Astrocyte of the hippocampus (primary cell): ENCODE measurements around the gene SESN3.

Source experiments
- DNase-seq: peaks from one replicate; pipeline ENCODE4 v3.0.0; 2011; ENCODE audit warnings: low read depth, low spot score

Gene SESN3

DNA sequence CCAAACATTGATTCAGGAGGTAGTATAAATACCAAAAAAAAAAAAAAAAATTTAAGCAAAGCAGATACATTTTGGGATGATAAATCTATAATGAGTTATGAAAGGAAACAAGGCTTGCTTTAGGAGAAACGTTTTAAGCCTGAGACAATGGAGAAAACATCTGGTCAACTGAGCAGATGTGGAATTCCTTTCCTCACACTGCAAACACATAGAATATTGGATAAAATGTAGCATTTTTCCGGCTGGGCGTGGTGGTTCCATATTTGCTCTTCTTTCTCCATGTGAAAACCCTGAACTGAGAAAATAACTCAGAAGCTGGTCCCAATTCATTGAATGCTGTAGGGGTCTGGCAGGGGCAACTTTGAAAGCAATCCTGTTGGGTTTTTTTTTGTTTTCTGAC lies 107.4 kb downstream of the SESN3 start:
- no peak for DNase-seq

DNA sequence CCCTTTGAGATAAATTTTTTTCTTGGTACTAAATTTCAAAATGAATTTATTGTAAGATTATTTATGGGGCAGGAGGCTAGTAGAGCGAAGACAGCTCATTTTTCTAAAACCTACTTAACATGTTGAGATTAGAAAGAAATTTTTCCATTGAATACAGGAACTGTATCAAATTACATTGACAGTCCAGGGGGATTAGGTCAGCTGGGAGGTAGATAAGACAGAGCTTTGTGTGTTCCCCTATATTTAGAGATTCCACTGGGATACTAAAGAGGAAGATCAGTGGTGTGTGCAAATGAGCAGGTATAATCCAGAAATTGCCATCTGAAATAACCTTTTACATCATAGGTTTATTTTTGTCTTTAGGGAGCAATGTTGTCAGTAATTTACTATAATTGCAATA lies 109.3 kb downstream of the SESN3 start:
- no peak for DNase-seq

DNA sequence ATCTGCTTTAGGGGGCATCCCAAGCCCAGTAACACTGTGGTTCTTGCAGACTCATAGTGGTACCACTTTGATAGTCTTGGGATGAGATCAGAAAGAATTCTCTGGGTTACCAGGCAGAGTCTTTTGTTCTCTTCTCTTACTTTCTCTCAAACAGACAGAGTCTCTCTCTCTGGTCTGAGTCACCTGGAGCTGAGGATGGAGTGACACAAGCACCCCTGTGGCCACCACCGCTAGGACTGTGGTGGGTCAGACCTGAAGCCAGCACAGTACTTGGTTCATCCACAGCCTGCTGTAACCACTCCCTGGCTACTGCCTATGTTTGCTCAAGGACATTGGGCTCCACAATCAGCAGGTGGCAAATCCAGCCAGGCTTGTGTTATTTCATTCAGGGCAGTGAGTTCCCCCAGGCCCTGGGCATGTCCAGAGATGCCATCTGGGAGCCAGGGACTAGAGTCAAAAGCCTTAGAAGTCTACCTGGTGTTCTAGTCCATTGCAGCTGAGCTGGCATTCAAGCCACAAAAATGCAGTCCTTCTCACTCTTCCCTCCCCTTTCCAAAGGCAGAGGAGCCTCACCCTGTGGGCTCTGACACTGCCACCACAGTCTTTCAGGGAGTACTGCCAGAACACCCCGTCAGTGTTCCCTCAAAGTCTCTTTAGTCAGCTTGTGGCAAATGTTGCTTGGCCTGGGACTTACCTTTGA lies 111.5 kb downstream of the SESN3 start:
- DNase-seq: no peak

DNA sequence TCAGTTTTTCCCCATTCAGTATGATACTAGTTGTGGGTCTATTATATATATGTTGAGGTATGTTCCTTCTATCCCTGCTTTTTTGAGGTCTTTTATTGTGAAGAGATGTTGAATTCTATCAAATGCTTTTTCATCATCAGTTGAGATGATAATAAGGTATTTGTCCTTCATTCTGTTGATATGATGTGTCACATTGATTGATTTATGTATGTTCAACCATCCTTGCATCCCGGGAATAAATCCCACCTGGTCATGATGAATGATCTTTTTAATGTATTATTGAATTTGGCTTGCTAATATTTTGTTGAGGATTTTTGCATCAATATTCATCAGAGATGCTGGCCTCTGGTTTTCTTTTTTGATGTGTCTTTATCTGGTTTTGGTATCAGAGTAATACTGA lies 115.4 kb downstream of the SESN3 start:
- no peak for DNase-seq
